WTC11 (cell line): ENCODE data around the gene INPP4A.

Experiments
- ATF2 ChIP-seq: sonication (generic); formaldehyde crosslinking; IDR thresholded peaks from 2 replicates; pipeline ENCODE4 v1.8.1; 2022; ENCODE audit warnings: low read depth, missing genetic modification reagents, borderline replicate concordance
- CREB1 ChIP-seq: sonication (generic); formaldehyde crosslinking; IDR thresholded peaks from 2 replicates; pipeline ENCODE4 v1.8.0; 2023; ENCODE audit warnings: mild to moderate bottlenecking, missing genetic modification reagents
- CTCF ChIP-seq: fragments of 200-600 bp; IDR thresholded peaks from 2 replicates; pipeline ENCODE4 v1.8.0; 2022; ENCODE audit warnings: antibody characterized with exemption
- ESRRA ChIP-seq: sonication (generic); formaldehyde crosslinking; IDR thresholded peaks from 2 replicates; pipeline ENCODE4 v1.8.1; 2022; ENCODE audit warnings: mild to moderate bottlenecking, missing genetic modification reagents, borderline replicate concordance
- GABPB1 ChIP-seq: sonication (generic); formaldehyde crosslinking; IDR thresholded peaks from 2 replicates; pipeline ENCODE4 v1.8.1; 2023; ENCODE audit warnings: mild to moderate bottlenecking, missing genetic modification reagents
- HMGA2 ChIP-seq: fragments of 250-450 bp; sonication (Bioruptor Pico); IDR thresholded peaks from 2 replicates; pipeline ENCODE4 v1.4.0; 2021; ENCODE audit warnings: mild to moderate bottlenecking, moderate library complexity
- HMGXB4 ChIP-seq: sonication (generic); formaldehyde crosslinking; IDR thresholded peaks from 2 replicates; pipeline ENCODE4 v1.8.1; 2023; ENCODE audit warnings: mild to moderate bottlenecking, moderate library complexity, missing genetic modification reagents
- JUN ChIP-seq: sonication (generic); formaldehyde crosslinking; IDR thresholded peaks from 2 replicates; pipeline ENCODE4 v1.8.0; 2023; ENCODE audit warnings: mild to moderate bottlenecking, missing genetic modification reagents
- MYBL2 ChIP-seq: sonication (generic); formaldehyde crosslinking; IDR thresholded peaks from 2 replicates; pipeline ENCODE4 v1.8.1; 2023; ENCODE audit warnings: mild to moderate bottlenecking, moderate library complexity, missing genetic modification reagents
- NFE2L1 ChIP-seq: sonication (generic); formaldehyde crosslinking; IDR thresholded peaks from 2 replicates; pipeline ENCODE4 v1.8.1; 2023; ENCODE audit warnings: missing genetic modification reagents
- SP1 ChIP-seq: sonication (generic); formaldehyde crosslinking; conservative IDR thresholded peaks from 2 replicates; pipeline ENCODE4 v1.8.1; 2022; ENCODE audit warnings: missing genetic modification reagents
- ZNF121 ChIP-seq: sonication (generic); formaldehyde crosslinking; IDR thresholded peaks from 2 replicates; pipeline ENCODE4 v1.8.0; 2023; ENCODE audit warnings: missing genetic modification reagents
- ZNF423 ChIP-seq: fragments of 250-450 bp; sonication (Bioruptor Pico); IDR thresholded peaks from 2 replicates; pipeline ENCODE4 v2.1.2; 2022; ENCODE audit warnings: mild to moderate bottlenecking, moderate library complexity

- no peak for TF ChIP-seq SP1 (CRISPR knock-in tag)
- no peak for TF ChIP-seq ZNF423
- TF ChIP-seq CTCF = no peak
- TF ChIP-seq MYBL2 (CRISPR knock-in tag) = no peak
- TF ChIP-seq ZNF121 (CRISPR knock-in tag) = no peak
- no peak for TF ChIP-seq JUN (CRISPR knock-in tag)
- TF ChIP-seq NFE2L1 (CRISPR knock-in tag) = no peak
- no peak for TF ChIP-seq GABPB1
- TF ChIP-seq ATF2 (CRISPR knock-in tag) = no peak
- no peak for TF ChIP-seq CREB1
- TF ChIP-seq HMGA2 (CRISPR knock-in tag) = no peak
- no peak for TF ChIP-seq HMGXB4 (CRISPR knock-in tag)
- TF ChIP-seq ESRRA = no peak
These were observed 2.8 kb upstream of the INPP4A start for GRCh38 chr2:98441706-98442450.
